Globus pallidus (tissue), 1 donor: ENCODE measurements around the gene CSK.
A peak's percentile ranks its signal among the peaks of the same experiment; 100 is the strongest.
"Not testable (repeated sequence)": the region's sequence is repeated elsewhere in the genome, so short reads cannot be mapped to it uniquely, and the experiment has no call there.

Experiments used
- DNase-seq: peaks from one replicate; pipeline ENCODE4 v3.0.0-alpha.2; 2015; ENCODE audit warnings: low spot score

CSK gene

DNA sequence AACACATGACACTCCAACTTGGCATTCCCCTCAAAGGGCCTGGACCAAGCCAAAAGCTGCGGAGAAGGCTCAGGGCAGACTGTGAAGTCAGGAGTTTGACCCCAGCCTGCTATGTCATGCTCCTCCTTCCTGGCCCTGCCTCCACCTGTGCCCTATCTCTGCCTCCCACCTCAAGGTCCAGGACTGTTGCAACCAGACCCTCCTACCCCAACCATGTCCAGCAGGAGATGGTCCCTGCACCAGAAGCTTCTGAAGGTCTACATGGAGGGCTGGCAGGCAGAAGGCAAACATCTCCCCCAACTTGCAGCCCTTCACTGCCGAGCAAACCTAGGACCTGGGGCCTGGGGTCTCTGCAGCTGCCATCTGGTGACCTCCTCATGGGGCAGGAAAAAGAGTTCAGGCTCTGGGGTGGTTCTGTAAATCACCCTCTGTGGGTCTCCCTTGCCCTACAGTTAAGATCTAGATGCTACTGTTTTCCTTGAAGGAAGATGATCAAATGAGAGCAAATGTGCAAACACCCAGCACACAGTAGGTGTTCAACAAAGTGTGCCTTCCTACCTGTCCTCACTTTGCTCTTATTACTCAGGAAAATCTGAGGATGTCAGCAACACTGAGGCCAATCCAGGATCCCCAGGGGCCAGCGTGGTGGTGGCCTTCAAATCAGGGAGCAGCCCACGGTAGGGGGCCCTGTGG lies 11.5 kb upstream of the CSK start:
- no peak for DNase-seq

DNA sequence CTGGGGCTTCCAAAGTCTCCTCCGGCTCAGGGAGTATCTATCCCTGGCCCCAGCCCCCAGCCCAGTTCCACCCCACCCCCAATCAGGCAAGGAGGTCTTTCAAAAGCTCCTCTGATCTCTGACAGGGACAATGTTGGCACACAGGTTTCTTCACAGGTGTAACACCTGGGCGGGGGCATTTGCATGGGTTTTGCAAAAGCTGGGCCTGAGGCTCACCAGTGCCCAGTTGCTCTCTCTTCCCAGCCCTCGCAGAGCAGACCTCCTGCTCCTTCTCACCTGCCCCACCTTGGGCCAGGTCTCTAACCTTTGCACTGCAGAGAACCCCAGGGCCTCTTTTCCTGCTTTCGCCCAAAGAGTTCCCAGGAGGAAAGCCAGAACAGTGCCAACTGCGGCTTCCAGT lies 8.6 kb upstream of the CSK start:
- DNase-seq, result no peak

DNA sequence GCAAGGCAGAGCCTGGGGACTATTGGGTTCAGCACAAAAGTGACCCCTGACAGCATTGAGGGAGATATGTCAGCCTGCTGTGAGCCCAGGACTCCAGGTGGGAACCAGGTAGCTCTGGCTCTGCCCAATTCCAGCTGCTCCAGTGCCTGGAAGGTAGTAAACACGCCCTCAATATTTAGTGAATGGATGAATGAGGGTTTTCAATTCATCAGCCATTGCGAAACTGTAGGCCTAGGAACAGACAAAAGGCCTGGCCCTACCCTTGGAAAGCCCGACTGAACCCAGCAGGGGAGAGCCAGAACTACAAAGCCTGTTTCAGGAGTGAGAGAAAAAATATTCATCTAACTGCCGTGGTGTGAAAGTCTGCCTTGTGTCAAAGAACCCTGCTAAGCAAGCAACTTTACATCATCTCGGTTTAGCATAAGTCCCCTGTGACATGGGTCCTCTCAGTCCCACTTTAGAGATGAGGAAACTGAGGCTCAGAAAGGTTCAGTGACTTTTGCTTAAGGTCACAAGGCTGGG lies 8.1 kb upstream of the CSK start:
- DNase-seq, result no peak

DNA sequence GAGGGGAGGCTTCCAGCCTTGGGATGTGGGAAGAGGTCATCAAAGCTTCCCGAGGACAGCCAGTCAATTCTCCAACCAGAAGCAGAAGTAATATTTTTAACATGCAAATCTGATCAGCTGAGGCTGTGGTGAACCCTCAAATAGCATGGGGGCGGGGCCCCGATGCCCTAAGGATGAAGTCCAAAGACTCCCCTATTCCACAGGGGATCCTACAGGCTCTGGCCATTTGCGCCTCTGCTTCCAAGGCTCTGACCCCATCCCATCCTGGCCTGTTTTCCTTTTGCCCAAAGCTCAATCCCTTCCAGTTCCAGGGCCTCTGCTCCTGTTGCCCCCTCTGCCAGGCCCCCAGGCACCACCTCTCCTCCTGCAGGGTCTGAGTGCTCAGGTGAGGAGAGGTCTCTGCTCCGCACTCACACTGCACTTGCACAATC lies 6.7 kb upstream of the CSK start:
- DNase-seq, result no peak

DNA sequence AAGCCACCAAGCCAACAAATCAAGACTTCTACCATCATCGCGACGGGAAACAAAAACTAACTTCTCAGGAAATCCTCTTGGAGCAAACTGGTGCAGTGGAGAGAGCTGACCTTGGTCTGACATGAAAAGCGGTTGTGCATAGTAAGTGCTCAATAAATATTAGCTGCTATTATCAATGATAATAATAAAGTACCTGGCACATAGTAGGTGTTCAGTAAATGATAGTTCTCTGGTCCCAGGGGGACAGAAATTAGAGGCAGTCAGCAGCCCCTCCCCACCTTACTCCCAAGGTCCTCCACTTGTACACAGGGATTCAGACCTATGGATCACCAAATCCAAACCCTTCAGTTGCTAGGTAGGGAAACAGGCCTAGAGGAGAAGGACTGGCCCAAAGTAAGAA lies 6.0 kb upstream of the CSK start:
- no peak for DNase-seq

DNA sequence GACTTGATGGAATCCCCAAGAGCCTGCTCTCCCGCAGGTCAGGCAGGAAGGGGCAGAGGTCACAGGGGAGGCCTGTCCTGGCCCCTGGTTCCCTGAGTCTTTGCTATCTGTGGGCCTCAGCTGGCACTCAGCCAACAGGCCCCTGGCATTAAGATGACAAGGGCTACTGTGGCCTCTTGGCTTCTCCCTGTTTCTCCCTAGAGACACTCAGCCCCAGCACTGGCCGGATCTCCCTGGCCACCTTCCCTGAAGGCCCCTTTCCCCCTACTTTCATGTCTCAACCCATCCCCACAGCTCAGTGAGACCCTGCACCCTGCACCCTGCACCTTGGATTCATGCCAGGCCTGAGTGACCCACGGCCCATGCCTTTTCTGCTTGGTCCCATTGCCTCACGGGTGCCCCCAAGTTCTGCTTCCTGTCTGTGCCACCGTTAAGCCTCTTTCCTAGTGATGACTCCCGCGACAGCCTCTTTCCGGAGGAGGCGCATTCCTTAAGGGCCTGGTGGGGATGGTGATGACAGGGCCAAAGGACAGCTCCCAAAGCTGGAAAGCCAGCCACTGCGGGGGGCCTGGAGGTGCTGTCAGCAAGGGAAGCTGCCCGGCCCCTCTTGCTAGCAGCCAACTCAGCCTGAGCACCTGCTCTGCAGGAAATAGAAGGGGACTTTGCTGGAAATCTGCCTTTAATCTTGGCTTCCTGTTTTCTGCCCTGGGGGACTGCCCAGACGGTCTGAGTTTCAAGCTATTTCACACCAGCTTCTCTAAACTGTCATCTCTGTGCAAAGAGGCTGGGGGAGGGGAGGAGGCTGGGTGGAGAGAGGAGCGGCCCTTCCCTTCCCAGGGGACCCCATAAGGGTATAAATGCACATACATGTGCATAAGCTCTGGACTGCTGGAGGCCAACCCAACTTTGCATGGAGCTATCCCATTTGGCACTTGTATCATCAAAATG lies 4.8 kb upstream of the CSK start:
- peak; percentile 62 for DNase-seq

DNA sequence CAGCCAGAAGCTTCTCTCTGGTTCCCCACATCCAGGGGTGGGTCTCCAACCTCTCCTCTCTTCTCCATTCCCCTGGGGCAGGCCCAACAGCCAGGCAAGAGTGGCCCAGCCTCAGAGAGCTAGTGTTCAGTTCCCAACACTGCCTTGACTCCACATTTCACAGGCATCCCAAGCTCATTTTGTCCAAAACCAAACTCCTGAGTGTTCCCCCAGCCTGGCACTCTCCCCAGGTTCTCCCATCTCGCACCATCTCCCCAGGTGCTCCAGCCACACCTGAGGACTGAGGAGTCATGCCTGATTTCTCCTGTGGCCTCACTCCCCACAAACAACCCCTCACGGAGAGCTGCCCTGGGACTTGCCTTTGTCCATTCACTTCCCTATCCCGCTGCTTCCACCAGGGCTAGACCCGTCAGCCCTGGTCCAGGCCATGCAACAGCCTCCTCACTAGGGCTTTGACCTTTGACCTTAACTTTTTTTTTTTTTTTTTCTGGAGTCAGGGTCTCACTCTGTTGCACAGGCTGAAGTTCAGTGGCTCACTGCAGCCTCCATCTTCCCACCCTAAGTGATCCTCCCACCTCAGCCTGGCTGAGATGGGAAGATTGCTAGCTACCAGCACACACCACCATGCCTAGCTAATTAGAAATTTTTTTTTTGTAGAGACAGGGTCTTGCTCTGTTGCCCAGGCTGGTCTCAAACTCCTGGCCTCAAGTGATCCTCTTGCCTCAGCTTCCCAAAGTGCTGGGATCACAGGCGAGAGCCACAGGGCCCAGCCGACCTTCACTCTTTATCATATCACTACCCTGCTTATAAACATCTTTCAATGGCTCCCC lies 3.9 kb upstream of the CSK start:
- DNase-seq, result no peak

DNA sequence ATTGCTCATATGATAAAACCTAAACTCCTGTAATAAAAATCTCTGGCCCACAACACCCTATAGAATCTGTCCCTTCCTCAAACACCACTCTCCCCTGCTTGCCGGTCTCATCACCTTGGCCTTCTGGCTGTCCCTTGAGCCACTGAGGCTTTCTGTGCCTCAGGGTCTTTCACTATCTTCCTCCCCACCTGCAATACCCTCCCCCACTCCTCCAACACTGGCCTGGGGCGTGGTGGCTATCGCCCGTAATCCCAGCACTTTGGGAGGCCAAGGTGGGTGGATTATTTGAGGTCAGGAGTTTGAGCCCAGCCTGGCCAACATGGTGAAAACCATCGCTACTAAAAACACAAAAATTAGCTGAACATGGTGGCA lies 3.3 kb upstream of the CSK start:
- DNase-seq, result no peak

DNA sequence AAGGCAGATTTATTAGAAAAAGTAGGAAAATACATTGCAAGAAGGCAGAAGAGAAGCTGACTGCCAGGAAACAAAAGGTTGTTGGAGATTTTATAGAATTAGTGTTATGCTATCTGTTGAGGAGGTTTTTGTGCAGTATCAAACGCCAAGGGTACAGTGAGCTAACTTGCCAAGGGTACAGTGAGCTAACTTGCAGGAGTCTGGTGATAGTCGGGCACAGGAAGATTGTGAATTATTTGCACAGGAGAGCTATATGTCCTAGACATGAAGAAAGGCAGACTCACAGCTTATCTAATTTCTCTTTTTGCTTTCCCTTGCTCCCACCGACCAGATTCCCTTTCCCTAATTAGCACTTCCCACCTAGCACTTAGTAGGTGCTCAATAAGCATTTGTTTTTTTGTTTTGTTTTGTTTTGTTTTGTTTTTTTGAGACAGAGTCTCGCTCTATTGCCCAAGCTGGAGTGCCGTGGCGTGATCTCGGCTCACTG lies 2.7 kb upstream of the CSK start:
- DNase-seq, result no peak

DNA sequence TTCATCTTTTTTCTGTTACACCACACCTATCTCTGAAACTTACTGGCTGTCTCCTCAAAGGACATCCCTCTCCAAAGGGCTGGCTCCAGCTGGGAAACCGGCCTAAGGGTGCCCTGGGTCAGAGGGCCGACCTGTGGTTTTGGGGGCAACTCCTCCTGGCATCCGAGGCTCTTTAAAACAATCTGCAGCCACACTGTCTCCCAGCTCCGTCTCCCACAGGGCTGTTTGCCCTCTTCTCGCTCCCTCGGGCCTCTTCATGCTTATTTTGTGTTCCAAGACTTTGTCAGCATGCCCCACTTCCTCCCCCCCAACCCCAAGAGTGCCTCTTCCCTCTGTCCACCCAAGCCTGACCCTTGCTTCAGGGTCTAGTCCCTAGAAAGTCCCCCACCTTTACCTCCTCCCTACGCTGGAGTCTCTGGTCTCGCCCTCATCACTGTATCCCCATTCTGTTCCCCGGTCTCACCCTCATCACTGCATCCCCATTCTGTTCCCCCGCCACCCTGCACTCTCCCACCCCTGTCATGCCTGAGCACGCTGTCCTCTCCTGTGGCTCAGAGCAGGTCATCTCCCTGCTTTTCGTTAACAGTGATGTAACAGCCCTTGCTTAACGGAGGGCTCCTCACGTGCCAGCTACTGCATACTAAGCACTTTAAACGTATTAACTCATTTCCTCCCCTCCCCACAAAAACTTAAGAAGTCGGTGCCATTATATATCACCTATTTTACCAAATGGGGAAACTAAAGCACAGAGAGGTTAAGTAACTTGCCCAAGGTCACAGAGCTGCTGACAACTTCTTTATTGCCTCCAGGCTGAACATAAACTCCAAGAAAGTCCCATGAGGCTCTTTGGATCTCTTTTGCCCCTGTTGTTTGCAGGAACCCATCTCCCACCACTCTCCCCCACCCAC lies 1.1 kb upstream of the CSK start:
- DNase-seq, result no peak

DNA sequence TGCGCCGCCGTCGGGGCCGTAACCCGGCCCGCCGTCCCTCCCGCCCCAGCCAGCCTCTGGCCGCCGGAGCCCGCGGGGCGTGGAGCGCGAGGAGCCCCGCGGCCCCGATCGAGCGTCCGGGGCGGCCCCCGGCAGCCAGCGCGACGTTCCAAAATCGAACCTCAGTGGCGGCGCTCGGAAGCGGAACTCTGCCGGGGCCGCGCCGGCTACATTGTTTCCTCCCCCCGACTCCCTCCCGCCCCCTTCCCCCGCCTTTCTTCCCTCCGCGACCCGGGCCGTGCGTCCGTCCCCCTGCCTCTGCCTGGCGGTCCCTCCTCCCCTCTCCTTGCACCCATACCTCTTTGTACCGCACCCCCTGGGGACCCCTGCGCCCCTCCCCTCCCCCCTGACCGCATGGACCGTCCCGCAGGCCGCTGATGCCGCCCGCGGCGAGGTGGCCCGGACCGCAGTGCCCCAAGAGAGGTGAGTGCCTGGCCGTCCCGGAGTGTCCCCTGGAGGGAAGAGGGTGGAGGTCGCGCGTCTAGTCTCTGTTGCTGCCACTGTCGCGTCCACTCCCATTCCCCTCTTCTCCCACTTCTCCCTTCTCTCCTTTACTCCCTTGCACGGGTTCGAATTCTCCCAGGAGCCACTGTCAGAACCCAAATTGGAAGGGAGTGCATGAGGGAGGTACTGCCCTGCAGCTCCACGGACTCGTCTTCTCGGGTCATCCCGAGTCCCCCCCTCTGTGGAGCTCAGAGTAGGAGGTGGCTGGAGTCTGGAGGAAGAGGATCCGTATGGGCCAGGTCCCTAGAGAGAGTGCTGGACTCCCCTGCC lies 585 bp downstream of the CSK start:
- no peak for DNase-seq

DNA sequence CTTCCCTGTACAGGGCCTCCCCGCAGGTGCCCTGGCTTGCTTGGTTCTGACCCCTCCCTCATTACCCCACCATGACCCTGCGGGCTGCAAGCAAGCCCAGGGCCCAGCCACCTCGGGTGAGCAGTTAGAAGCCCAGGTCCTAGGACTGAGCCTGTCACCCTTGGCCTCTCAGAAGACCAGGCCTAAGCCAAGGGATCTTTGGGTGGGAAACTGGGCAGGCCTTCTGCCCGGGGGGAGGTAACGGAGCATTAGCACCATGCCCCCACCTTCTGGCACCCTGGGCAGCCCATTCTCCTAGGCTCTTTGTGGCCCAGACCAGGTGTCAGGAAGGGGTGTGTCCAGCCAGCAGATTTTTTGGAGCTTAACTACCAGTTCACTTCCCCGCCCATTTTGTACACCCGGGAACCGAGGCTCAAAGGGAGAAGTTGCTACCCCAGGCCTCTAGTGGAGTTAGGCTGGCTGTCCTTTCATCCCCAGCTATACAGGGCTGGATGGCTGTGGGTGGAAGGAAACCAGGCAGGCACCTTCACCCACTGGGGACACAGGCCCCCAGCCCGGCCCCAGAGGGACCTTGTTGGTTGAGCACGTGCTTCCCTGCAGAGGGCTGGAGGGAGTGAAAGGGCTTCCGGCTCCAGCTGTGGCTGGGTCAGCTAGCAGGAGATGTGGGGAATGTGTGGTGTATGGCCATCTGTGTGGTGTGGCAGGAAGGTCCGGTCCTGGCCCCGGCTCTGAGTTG lies 1.4 kb downstream of the CSK start:
- no peak for DNase-seq

DNA sequence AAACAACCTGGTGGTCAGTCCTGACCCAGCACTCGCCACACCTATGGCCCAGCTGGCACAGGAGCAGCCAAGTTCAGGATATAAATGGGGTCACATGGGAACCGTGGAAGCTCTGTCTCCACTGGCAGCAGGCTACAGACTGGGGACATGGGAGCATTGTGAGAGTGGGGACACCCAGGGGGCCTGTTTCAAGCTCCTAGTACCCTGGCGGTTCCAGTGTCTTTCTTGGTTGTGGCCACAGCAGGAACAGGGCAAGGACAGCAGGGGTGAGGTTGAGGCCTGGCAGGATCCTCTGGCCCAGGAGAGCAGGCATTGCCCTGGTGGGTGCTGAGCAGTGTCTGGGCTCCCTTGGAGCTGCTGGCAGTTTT lies 1.9 kb downstream of the CSK start:
- no peak for DNase-seq

DNA sequence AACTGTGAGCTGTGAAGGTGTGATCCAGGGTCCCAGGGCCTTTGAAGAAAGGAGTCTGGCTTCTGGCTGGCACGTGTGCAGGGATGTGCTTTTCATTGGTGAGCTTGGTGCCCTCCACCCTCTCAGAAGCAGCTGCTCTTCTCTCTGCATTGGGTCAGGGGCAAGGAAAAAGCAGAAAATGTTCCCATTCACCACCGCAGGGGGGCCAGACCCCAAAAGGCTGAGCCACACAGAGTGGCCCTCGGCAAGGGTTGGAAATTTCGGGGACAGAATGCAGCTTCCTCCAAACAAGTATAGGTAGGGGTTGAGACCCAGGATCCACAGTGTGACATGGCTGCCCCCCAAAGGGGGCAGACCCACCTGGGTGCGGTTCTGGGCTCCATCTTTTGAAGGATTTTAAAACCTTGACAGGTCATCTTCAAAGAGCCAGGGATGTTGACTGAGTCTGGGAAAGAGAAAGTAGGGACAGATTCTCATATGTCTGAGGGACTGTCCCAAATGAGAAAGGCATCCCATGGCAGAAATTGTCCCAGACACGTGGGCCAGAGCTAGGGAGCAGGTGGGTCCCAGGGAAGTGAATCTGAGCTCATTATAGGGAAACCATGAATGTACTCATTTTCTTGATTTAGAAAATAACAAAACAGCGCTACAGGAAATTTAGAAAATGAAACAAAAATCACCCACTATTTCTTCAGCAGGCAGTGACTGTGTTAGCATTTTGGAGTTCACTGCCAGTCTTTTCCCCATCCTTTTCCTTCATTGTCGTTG lies 2.7 kb downstream of the CSK start:
- DNase-seq, result no peak

DNA sequence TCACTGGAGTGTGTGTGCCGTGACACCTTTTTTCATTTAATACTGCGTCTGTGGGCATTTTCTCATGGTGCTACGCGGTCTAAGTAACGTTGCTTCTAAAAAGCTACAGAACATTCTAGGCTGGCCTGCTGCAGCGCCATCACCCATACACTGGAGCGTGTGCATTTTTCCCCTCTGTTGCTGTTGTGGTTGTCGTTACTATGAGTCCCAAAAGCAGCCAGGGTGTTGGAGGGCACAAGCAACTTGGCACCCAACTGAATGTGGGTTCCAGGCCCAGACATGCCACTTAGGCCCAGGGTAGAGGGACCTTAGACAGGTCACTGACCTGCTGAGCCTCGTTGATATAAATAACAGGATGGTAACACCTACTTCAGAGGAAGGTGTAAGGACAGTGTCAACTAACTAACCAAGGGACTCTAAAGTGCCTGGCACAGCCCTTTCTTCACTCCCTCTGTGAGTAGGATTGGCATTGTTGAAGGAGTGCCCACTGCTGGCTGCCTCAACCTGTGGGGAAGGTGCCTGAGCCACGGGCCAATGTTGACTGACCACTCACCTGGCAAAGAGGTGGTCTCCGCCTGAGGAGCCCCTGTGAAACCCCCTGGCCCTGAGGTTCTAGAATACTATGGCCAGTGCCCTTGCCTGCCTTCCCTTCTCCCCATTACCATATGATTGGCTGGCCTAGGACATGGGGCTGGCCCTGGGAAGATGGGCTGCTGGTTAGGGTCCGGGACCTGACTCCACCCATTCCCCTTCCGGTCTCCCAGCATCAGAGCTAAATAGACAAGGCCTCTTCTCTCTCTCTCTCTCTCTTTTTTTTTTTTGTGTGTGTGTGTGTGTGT lies 3.5 kb downstream of the CSK start:
- no peak for DNase-seq

DNA sequence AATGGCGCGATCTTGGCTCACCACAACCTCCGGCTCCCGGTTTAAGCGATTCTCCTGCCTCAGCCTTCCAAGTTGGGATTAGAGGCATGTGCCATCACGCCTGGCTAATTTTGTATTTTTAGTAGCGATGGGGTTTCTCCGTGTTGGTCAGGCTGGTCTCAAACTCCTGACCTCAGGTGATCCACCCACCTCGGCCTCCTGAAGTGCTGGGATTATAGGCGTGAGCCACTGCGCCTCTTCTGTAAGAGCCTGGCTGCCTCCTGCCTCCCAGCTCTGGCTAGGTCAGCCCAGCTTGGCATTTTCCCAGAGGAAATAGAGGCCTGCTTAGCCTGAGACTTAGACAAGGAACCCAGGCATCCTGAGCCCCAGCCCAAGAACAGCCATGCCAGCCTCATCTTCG lies 4.2 kb downstream of the CSK start:
- not testable (repeated sequence) for DNase-seq

DNA sequence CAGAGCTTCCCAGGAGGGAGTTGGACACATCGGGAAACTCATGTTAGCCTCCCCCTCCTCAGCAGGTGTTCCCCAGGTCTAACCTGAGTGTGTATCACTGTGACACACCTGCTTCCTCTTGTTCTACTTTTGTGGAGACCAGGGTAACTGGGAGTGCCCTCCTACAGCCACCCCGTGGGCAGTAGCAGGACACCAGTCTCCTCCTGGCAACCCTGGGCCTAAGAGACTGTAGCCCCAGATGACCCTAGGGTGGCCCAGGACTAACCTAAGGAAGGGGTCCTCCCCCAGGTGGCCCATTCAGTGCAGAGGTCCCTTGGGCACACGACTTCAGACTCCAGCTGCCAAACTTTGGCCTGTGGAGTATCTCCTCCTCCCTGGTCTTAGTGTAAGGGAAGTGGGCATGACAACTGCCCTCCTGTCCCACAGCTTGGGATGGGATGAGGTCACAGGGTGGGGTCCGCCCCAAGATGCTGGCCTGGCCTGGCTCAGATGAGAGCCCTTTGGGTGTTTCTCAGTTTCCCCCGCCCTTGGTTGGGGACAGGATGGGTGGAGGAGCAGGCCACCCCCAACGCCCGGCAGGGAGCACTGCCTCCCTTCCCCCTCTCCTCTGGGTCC lies 4.8 kb downstream of the CSK start:
- no peak for DNase-seq
